Subcutaneous adipose tissue (tissue), 4 donors: ENCODE results near the gene THRA. TPM values are rescaled to one million over a fixed set of nuclear protein-coding genes. Genes with fewer than 3 reads are reported as not detected.

ENCODE experiments used
- total RNA-seq, 4 donors: library from RNA; depleted of rRNA; stranded (reverse); fragments of >200 nt; gene quantifications; one replicate each; pipeline ENCODE4 v1.1.0, GENCODE V29; 2016
- TF ChIP-seq, protein P1 (sequence below): fragments of 450-650 bp; IDR thresholded peaks from one replicate; pipeline ENCODE4 v1.5.1; 2016; ENCODE audit warnings: low read depth, mild to moderate bottlenecking, control low read depth, antibody characterized with exemption, moderate library complexity

THRA gene
- total RNA-seq, 4 donors from 2014 or later: 35.7 to 81.2 (median 47.1) TPM

DNA sequence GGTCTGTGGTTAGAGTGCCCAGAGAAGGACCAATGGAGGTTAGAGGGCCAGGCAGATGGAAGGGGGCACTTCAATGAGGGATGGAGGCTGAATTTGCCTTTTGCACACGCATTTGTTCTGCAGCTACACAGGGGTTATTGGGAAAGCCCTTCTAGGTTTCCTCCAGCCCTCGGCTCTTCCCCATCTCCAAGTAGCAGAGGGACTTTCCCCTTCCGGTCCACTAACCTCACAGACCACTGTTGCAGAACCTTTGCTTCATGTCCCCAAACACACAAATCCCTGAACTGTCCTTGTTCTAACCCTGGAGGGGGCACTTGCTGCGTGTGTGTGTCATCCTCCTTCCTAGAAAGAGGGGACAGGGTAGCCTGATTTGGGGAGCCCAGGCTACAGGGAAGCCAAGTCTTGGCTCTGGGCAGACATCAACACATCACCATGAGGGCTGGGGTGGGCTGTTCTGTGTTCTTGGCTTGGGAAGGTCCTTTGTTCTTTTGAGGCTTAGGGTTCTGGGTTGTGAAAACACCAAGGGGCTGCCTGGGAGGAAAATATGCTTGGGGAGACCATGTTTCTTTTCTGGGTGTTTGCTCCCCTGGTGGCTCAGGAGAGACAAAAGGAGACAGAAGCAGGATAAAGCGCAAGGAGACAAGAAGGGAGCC, 44.9 kb downstream of the THRA start:
- TF ChIP-seq, protein P1, sequence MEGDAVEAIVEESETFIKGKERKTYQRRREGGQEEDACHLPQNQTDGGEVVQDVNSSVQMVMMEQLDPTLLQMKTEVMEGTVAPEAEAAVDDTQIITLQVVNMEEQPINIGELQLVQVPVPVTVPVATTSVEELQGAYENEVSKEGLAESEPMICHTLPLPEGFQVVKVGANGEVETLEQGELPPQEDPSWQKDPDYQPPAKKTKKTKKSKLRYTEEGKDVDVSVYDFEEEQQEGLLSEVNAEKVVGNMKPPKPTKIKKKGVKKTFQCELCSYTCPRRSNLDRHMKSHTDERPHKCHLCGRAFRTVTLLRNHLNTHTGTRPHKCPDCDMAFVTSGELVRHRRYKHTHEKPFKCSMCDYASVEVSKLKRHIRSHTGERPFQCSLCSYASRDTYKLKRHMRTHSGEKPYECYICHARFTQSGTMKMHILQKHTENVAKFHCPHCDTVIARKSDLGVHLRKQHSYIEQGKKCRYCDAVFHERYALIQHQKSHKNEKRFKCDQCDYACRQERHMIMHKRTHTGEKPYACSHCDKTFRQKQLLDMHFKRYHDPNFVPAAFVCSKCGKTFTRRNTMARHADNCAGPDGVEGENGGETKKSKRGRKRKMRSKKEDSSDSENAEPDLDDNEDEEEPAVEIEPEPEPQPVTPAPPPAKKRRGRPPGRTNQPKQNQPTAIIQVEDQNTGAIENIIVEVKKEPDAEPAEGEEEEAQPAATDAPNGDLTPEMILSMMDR: no peak

DNA sequence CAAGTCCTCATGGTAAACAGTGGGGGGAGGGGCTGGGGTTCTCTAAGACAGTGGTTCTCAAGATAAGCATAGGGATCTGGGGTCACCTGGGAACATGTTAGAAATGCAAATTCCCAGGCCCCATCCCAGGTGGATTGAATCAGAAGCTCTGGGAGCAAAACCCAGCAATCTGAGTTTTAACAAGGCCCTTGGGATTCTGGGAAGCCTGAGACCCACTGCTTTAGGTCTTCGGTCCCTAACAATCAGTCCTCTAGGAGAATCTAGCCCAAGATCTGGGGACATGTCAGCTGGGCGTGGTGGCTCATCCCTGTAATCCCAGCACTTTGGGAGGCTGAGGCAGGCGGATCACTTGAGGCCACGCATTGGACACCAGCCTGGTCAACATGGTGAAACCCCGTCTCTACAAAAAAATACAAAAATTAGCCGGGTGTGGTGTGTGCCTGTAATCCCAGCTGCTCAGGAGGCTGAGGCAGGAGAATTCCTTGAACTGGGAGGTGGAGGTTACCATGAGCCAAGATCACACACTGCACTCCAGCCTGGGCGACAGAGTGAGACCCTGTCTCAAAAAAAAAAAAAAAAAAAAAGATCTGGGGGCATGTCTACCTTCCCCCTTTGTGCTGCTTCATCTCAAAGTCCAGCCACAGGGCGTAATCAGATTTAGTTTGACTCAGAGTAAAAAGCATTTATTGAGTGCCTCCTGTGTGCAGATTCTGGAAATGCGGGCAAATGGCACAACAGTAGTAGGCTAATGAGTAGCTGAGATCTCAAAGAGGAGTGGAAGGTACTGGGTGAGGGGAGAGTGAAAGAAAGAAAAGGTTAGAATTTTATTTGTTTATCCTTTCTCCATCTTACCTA, 46.4 kb downstream of the THRA start:
- TF ChIP-seq, protein P1: no peak

DNA sequence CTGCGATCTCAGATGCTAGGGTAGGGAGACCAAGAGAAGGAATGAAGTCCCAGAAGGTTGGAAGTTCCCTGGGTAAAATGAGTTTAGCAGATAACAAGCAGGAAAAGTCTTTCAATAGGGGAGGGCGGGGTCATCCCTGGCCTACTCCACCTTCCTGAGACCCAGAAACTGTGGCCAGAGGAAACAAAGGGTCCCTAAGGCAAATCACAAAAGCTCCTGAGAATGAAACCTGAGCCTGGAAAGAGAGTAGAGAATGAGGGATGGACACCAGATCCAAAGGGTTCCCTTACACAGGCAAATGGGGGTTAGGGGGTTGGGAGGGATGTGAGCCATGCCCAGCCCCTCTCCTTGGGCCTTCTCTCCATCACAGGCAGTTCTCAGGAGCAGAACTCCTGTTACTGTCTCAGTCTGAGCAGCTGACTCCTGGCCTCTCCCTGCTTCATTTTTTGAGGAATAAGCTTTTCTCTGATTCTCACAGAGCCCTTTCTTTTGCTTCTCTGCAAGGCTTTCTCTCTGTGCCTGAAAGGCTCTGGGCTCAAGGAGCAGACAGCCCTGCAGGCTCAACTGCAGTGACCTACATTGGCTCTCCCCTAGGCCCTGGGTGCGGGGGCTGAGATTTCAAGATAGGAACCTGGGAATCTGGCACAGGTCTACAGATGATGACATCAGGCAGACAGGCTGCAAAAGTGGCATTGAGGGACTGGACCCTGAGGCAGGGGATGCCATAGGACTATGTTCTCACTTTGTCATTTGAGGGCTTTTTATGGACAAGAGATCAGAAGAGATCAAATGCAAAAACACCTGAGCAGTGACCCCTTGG, 47.5 kb downstream of the THRA start:
- TF ChIP-seq, protein P1: no peak

DNA sequence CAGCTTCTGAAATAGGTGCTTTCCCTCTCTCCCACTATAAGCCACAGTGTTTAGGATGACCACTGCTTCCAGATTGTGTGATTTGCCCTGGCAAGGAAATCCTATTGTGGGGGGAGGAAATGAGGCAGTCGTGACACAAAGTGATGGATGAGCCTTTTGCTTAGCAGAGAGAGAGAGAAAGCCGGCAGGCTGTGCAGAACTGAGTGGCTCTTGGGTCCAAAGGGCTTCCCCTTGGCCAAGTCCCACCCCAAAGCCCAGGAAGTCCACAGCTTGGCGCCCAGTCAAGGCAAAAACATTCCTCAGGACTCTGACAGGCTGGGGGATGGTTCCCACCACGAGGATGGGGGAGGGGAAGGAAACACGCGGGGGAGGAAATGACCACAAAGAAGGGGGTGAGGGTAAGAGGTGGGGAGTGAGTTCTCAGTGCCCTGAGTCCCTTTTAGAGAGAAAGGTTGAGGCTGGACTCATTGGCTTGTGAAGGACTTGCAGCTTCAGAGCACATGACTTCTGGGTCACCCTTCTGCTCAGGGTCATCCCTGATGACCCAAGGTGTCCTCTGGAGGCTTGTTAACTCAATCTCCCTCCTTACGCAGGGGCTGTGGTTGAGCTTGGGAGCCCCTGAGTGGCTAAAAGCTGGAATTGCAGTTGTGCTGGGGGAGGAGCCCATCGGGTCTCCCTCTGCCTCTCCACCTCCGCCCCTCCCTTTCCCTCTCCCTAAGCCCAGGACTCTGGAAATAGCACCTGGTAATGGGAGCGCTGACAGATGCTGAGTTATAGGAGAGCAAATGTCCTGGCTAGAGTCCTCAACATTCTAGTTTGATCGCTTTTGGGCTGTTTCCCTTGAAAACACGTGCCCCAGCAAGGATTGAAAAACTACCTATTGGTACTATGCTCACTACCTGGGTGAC, 48.7 kb downstream of the THRA start:
- TF ChIP-seq, protein P1: no peak

DNA sequence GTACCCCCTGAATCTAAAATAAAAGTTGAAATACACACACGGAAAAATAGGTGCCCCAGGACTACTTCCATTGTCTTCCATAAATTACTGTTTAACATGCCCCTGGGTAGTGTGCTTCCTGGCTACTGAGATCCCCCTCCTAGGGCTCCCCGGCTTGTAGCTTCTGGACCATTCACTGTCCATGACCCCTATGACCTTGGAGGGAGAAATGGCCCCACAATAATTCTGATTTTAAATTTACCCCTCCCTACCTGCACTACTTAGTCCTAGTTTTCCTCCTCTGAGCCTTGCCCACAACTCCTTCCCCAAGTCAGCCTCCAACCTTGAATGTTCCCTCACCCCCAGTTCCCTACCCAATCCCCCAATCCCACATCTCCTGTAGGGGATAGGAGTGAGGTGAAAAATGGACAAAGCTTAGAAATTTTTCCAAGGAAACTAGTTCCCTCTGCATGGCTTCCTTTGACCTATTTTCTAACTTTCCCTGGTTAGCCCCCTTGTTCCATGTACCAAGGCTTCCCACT, 49.5 kb downstream of the THRA start:
- TF ChIP-seq, protein P1: no peak

DNA sequence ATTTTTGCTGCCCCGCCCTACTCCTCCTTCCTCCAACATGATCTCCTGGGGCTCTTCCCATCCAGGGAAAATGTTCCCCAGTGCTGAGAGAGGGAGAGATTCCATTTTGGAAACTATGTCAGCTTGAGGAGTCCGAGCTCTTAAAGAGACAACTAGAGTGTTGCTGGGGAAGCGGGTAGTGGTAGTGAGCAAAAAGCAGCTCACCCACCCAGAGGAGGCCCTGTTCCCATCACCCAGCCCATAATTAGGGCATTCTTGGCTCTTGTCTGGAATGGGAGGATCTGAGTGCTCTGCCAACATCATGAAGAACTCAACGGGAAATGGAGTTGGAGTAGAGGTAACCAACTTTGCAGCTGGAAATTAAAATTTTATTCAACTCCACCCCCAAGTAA, 49.9 kb downstream of the THRA start:
- TF ChIP-seq, protein P1: no peak
